MCF 10A (cell line): Measurements from ENCODE around the gene SLC6A19. TPM values are rescaled to one million over a fixed set of nuclear protein-coding genes. Genes with fewer than 3 reads are reported as not detected.

Source experiments
- BruUV-seq: library from RNA; stranded (reverse); fragments of 400-500 nt; replicated peaks from 2 replicates; lab custom pipeline; 2021; lab: Mats Ljungman, UMichigan
- CTCF ChIA-PET: fragments of 300-600 bp; sonication (Branson Sonifier 250); formaldehyde crosslinking; extraction: SDS; loops from one replicate; lab custom pipeline; 2021; ENCODE audit warnings: antibody characterized with exemption, inconsistent platforms; lab: Yijun Ruan, JAX
- POLR2A ChIA-PET: fragments of 300-600, 350-650 bp; sonication (Branson Sonifier 250); formaldehyde crosslinking; extraction: SDS; loops from one replicate; lab custom pipeline; 2020; ENCODE audit warnings: antibody characterized with exemption, inconsistent platforms; lab: Yijun Ruan, JAX
- DNase-seq: peaks from one replicate; pipeline ENCODE4 v3.0.0-alpha.2; 2018; ENCODE audit not compliant: unreplicated experiment
- H3K27ac Mint-ChIP-seq: one replicate; pipeline ENCODE4 v1.8.0; 2022; ENCODE audit warnings: mild to moderate bottlenecking, low read depth, mixed read lengths; ENCODE audit not compliant: unreplicated experiment
- H3K27me3 Mint-ChIP-seq: one replicate; pipeline ENCODE4 v1.8.0; 2022; ENCODE audit warnings: mixed read lengths; ENCODE audit not compliant: insufficient read depth, unreplicated experiment
- H3K36me3 Mint-ChIP-seq: one replicate; pipeline ENCODE4 v1.8.0; 2022; ENCODE audit warnings: mild to moderate bottlenecking, moderate library complexity, mixed read lengths; ENCODE audit not compliant: insufficient read depth, unreplicated experiment
- H3K4me1 Mint-ChIP-seq: one replicate; pipeline ENCODE4 v1.8.0; 2022; ENCODE audit warnings: mixed read lengths; ENCODE audit not compliant: insufficient read depth, unreplicated experiment
- H3K4me3 Mint-ChIP-seq: one replicate; pipeline ENCODE4 v1.8.0; 2022; ENCODE audit warnings: mild to moderate bottlenecking, moderate library complexity, mixed read lengths; ENCODE audit not compliant: unreplicated experiment
- H3K9me3 Mint-ChIP-seq: one replicate; pipeline ENCODE4 v1.8.0; 2022; ENCODE audit warnings: mixed read lengths; ENCODE audit not compliant: unreplicated experiment
- intact Hi-C: fragments of 100-400 bp; cut with micrococcal nuclease; formaldehyde crosslinking; loops from 2 replicates; pipeline ENCODE4 v1.14.1; 2022
- total RNA-seq: library from RNA; stranded (reverse); gene quantifications from 2 replicates; pipeline ENCODE4 v1.2.3, GENCODE V29; 2022
- TF ChIP-seq, protein P1 (sequence below): fragments of 200-600 bp; IDR thresholded peaks from one replicate; pipeline ENCODE4 v1.8.0; 2022; ENCODE audit warnings: antibody characterized with exemption, mild to moderate bottlenecking; ENCODE audit not compliant: unreplicated experiment

SLC6A19 gene
- total RNA-seq, 1 experiment from 2014 or later = not detected

DNA sequence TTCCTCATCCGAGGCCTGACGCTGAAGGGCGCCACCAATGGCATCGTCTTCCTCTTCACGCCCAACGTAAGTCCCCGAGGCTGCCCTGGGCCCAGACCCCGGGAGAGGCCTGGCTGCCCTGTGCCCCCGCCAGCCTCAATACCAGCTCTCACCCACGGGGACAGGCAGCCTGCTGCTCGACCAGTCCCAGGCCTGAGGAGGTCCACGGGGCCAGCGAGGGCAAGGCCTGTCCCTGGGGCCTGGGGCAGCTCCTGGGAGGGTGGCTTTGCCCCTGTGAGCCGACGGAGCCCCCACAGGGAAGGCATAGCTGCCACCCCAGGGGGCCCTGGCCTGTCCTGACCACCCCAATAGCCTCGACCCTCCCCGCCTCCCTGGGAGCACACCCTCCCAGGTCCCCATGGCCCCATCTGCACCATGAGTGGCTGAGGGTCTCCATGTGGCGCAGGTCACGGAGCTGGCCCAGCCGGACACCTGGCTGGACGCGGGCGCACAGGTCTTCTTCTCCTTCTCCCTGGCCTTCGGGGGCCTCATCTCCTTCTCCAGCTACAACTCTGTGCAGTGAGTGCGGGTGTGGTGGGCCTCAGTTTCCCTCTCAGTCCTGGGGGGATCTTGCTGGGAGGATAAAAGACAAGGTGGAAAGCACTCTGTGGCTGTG, 12.2 kb downstream of the SLC6A19 start:
- intact Hi-C loops = no loop called here
- Mint-ChIP-seq H3K4me3 (no peak overlapping the region), H3K9me3 (no peaks in the 10 kb centered on the region), H3K4me1 (no peaks in the 10 kb centered on the region), H3K27me3 (no peaks in the 10 kb centered on the region), H3K36me3 (no peaks in the 10 kb centered on the region), H3K27ac (no peak overlapping the region)
- ChIA-PET POLR2A (no interaction called here), CTCF (no interaction called here)
- BruUV-seq = no TSS peak
- DNase-seq = no peak
- TF ChIP-seq, protein P1, sequence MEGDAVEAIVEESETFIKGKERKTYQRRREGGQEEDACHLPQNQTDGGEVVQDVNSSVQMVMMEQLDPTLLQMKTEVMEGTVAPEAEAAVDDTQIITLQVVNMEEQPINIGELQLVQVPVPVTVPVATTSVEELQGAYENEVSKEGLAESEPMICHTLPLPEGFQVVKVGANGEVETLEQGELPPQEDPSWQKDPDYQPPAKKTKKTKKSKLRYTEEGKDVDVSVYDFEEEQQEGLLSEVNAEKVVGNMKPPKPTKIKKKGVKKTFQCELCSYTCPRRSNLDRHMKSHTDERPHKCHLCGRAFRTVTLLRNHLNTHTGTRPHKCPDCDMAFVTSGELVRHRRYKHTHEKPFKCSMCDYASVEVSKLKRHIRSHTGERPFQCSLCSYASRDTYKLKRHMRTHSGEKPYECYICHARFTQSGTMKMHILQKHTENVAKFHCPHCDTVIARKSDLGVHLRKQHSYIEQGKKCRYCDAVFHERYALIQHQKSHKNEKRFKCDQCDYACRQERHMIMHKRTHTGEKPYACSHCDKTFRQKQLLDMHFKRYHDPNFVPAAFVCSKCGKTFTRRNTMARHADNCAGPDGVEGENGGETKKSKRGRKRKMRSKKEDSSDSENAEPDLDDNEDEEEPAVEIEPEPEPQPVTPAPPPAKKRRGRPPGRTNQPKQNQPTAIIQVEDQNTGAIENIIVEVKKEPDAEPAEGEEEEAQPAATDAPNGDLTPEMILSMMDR = no peak

DNA sequence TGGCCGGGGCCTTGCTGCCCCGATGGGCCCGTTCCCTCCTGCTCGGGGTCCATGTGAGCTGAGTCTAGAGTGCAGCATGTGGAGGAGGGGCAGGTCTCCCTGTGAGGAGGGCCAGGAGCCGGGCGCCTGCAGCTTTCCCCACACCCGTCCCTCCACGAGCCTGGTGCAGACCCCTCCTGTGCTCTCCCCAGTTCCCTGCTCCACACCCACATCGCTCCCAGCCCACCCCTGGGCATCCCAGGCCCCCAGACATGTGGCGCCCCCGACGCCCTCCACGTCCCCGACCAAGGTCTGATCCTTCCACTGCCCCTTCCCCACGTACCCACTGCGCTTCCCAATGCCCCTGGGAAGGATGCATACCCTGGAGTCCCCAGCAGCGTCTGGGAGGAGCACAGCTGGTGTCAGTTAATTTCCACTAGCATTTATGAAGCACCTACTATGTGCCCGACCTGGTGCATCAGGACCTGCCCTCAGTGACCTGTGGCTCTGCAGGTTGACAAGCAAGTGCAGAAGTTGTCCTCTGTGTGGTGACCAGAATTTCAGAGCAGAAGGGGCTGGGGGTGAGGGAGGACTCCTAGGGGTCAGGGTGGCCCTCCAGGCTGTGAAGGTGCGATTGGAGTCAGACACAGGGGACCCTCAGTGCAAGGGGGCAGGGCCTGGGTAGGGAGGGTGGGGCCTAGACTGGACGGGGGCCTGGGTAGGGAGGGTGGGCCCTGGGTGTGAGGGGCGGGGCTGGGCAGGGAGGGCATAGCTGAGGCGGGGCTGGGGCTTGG, 13.0 kb downstream of the SLC6A19 start:
- no peaks in the 10 kb centered on the region for H3K9me3 Mint-ChIP-seq
- intact Hi-C loops = no loop called here
- ChIA-PET POLR2A (no interaction called here), CTCF (no interaction called here)
- H3K4me1 Mint-ChIP-seq = no peaks in the 10 kb centered on the region
- DNase-seq = no peak
- H3K4me3 Mint-ChIP-seq = no peak overlapping the region
- no peak overlapping the region for H3K27ac Mint-ChIP-seq
- TF ChIP-seq, protein P1 = no peak
- no TSS peak for BruUV-seq
- no peaks in the 10 kb centered on the region for H3K27me3 Mint-ChIP-seq
- no peaks in the 10 kb centered on the region for H3K36me3 Mint-ChIP-seq

DNA sequence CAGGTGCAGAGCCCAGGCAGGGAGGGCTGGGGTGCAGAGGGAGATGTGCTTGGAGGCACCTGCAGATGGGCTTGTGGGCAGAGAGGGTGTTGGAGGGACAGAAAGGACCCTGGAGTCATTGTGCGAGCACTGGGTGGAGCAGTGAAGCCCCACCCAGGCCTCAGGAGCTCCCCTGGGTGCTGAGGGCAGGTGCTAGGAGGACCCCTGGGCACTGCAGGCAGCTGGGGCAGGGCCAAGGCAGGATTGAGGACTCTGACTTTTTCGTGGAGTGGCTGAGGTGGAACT, 13.5 kb downstream of the SLC6A19 start:
- BruUV-seq = no TSS peak
- no peak overlapping the region for H3K4me3 Mint-ChIP-seq
- no peak for DNase-seq
- no peaks in the 10 kb centered on the region for H3K36me3 Mint-ChIP-seq
- TF ChIP-seq, protein P1 = no peak
- intact Hi-C loops = no loop called here
- H3K4me1 Mint-ChIP-seq = no peaks in the 10 kb centered on the region
- POLR2A ChIA-PET = no interaction called here
- no peaks in the 10 kb centered on the region for H3K9me3 Mint-ChIP-seq
- no peak overlapping the region for H3K27ac Mint-ChIP-seq
- no peaks in the 10 kb centered on the region for H3K27me3 Mint-ChIP-seq
- CTCF ChIA-PET = no interaction called here

DNA sequence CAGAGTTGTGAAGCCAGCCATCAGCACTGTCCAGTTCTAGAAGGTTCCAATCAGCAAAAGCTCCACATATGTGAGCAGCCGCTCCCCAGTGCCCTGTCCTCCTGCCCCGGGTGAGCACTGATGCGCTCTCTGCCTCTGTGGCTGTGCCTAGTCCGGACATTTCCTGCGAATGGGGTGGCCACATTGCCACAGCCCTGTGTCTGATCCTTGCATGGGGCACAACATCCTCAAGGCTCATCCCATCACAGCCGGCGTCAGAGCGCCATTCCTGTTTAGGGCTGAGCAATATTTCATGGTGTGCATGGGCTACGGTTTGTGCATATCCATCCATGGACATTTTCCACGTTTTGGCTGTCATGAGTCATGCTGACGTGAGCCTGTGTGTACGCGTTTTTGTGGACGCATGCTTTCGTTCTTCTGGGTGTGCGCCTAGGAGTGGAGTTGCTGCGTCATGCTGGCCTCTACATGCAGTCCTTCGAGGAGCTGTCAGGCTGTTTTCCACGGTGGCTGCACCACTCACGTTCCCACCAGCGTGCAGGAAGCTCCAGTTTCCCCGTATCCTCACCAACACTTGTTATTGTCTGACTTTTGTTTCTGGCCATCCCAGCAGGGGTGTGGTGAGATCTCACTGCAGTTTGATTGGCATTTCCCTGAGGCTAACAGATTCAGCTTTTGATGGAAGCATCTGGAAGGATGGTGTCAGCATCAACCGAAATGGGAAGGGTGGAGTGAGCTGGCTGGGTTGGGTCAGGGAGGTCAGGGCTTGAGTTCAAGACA, 14.1 kb downstream of the SLC6A19 start:
- no peaks in the 10 kb centered on the region for H3K9me3 Mint-ChIP-seq
- ChIA-PET CTCF (no interaction called here), POLR2A (no interaction called here)
- no peak overlapping the region for H3K4me3 Mint-ChIP-seq
- no peaks in the 10 kb centered on the region for H3K4me1 Mint-ChIP-seq
- intact Hi-C loops = no loop called here
- no peak overlapping the region for H3K27ac Mint-ChIP-seq
- no TSS peak for BruUV-seq
- no peaks in the 10 kb centered on the region for H3K27me3 Mint-ChIP-seq
- H3K36me3 Mint-ChIP-seq = no peaks in the 10 kb centered on the region
- TF ChIP-seq, protein P1 = no peak
- DNase-seq = no peak
